ENCODE results near the gene MYG1. TPM values are rescaled to one million over a fixed set of nuclear protein-coding genes. Genes with fewer than 3 reads are reported as not detected.
A peak's percentile ranks its signal among the peaks of the same experiment; 100 is the strongest.

The MYG1 gene
- total RNA-seq, 1 donor, result 39.5 TPM

DNA sequence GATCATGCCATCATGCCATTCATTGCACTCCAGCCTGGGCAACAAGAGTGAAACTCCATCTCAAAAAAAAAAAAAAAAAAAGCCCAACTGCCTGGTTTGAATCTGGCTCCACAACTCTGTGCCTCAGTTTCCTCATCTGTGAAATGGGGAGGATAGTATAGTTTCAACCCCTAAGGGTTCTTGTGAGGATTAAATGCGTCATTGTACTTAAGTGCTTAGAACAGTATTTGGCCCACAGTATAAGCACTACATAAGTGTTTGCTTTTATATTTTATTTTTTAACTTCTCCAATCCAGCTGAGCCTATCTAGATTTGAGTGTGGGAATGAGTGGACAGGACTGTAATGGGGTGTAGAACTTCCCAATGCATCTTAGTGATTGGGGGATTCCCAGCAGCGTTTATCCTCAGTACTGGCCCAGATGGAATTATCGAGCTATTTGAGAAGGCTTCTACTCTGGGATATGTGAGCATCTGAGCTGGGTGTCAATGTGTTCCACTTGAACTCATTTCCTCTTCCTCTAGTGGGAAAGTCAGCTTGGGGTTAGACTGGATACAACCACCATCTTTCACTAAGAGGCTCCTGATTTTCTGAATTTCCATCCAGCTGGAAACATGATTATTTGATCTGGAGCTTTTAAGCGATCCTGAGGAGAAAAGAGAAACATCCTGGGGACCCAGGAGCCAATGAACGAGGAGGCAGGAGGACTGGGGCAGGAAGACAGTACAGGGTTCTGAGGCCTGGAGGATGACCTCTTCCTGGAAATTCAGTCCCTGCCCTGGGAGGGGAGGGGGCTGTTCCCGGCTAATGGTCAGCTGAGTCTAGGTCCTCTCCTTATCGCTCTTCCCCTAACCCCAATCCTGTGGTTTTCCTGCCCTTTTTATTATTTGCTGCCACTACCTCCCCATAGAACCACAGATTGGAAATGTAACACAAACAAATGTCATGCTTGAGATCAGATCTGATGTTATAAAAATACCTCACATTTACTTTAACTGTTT lies 40.7 kb upstream of the MYG1 start:
- DNase-seq (ENCODE audit: low read depth), result no peak
- TF ChIP-seq, protein P1, sequence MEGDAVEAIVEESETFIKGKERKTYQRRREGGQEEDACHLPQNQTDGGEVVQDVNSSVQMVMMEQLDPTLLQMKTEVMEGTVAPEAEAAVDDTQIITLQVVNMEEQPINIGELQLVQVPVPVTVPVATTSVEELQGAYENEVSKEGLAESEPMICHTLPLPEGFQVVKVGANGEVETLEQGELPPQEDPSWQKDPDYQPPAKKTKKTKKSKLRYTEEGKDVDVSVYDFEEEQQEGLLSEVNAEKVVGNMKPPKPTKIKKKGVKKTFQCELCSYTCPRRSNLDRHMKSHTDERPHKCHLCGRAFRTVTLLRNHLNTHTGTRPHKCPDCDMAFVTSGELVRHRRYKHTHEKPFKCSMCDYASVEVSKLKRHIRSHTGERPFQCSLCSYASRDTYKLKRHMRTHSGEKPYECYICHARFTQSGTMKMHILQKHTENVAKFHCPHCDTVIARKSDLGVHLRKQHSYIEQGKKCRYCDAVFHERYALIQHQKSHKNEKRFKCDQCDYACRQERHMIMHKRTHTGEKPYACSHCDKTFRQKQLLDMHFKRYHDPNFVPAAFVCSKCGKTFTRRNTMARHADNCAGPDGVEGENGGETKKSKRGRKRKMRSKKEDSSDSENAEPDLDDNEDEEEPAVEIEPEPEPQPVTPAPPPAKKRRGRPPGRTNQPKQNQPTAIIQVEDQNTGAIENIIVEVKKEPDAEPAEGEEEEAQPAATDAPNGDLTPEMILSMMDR (IDR thresholded peaks at IDR 0.05; ENCODE audit: insufficient read depth, low read length), result no peak
- no peak overlapping the region for H3K4me3 ChIP-seq (ENCODE audit: low read depth, low read length)

DNA sequence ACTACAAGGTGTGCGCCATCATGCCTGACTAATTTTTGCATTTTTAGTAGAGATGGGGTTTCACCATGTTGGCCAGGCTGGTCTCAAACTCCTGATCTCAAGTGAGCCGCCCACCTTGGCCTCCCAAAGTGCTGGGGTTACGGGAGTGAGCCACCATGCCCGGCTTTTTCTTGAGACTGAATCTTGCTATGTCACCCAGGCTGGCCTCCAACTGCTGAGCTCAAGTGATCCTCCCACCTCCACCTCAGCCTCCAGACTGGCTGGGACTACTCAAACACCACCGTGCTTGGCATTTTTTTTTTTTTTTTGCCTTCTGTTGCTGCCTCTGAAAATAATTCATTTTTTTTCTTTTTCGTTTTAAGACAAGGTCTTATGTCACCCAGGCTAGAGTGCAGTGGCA lies 39.6 kb upstream of the MYG1 start:
- no peak overlapping the region for H3K4me3 ChIP-seq (ENCODE audit: low read depth, low read length)
- no peak for DNase-seq (ENCODE audit: low read depth)
- TF ChIP-seq, protein P1 (IDR thresholded peaks at IDR 0.05; ENCODE audit: insufficient read depth, low read length), result no peak

DNA sequence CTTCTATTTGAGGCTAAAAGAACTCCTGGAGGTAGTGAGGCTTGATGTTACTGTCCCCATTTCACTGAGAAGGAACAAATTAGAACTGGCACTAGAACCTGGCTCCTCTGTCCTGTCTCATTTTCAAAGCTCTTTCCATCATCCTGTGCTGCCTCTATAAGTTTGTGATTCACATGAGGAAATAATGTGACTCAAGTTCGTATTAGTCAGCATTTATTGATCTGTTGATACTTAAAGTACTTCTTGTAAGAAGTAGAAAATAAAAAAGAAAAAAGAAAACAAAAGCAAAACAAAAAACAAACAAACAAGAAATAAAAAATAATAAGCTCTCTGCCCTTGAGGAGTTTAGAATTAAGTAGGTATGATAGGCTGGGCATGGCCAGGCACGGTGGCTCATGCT lies 33.7 kb upstream of the MYG1 start:
- TF ChIP-seq, protein P1 (IDR thresholded peaks at IDR 0.05; ENCODE audit: insufficient read depth, low read length), result no peak
- no peak overlapping the region for H3K4me3 ChIP-seq (ENCODE audit: low read depth, low read length)
- DNase-seq (ENCODE audit: low read depth), result no peak

DNA sequence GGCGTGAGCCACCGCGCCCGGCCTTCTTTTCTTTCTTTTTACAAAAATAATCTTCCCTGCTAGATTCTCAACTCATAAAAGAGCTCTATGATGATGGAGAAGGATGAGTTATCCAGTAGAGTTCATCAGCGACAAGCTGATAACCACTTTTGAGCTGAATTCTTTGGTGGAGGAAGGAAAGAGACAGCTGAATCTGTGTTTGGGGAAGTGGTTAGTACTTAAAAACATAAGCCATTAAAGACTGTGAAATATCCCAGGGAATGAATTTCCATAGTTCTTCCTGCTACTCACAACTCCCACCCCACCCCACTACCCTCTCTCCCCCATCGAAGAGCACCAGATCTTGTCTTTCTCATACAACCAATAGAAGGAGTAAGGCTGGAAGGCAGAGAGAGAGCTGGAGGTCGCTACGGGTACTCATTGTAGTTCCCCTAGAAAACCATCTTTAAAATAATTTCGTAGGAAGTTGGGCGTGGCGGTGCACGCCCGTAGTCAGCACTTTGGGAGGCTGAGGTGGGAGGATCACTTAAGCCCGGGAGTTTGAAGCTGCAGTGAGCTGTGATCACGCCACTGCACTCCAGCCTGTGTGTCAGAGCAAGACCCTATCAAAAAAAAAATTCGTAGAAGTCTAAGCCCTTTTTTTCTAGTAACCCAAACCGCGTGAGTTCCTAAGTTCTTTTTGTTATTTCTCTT lies 32.0 kb upstream of the MYG1 start:
- TF ChIP-seq, protein P1 (IDR thresholded peaks at IDR 0.05; ENCODE audit: insufficient read depth, low read length), result no peak
- H3K4me3 ChIP-seq (ENCODE audit: low read depth, low read length), result peak overlapping the region; percentile 92
- no peak for DNase-seq (ENCODE audit: low read depth)

DNA sequence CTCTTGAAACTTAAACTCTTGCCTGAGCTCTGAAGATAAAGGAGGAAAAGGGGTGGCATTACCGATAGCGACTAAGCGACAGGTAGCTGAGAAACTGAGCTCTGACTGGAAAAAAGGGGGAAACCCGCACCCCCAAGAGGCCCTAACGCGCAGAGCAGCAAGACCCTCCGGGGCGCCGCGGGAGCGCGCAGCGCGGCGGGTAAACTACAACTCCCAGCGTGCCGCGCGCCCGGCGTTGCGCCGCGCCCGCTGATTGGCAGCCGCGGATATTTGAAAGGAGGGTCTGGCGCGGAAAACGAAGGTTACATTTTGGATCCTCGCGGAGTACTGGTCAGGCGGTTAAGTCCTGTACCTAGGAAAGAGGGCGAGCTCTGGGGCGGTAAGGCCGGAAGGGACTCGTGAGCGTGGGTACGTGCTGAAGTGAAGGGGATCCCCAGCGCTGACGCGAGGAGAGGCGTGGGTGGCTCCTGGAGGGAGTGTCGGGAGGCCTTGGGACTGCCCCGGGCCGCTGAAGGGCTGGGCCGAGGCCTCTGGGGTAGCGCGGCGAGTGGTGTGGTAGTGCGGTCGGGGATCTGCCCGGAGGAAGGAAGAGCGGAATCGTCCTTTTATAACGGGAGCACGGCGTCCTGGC lies 31.4 kb upstream of the MYG1 start, which contains the start of gene ESPL1:
ESPL1 (plus strand) TSS at position 301 of the 631 bp plus-strand sequence. CDS start 468 bp downstream, outside the sequence.
- TF ChIP-seq, protein P1 (IDR thresholded peaks at IDR 0.05; ENCODE audit: insufficient read depth, low read length), result peak; percentile 21
- DNase-seq (ENCODE audit: low read depth), result peak; percentile 68
- H3K4me3 ChIP-seq (ENCODE audit: low read depth, low read length), result peak within 1 kb of the TSS; percentile 92
